ENCODE results near the gene HPN. TPM values are rescaled to one million over a fixed set of nuclear protein-coding genes. Genes with fewer than 3 reads are reported as not detected.

HPN gene
- total and polyA plus RNA-seq, 2 of the 13 experiments (the other 11 are each of a cell fraction or from before 2014, with no cell fraction given): 46.7 to 261 TPM

DNA sequence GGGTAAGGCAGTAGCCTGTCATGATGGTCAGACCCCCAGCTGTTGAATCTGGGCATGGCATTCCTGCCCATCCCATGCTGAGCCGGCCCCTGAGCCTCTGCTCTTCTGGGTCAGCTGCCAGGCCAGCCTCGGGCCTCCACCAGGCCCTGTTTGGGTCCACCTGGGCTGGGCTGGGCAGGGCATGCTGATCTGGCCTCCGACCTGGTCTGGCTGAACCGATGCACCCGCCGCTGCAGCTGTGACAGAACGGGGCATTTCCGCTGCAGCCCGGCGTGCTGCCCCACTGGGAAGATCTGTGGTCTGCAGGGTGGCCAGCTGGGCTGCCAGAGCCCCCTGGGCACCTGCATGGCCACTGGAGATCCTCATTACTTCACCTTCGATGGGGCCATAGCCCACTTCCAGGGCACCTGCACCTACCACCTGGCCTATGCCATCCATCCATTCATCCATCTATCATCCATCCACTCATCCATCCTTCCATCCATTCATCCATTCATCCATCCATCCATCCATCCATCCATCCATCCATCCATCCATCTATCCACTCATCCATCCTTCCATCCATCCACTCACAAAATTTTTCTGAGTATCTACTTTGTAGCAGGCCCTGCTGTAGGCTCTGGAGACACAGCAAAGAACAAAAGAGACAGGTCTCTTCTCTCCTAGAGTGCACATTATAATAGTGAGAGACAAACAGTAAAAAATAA lies 52.6 kb downstream of the HPN start:
- no peaks in the 10 kb centered on the region for H3K9me3 ChIP-seq (ENCODE audit: low read length)
- H3K27ac ChIP-seq (ENCODE audit: extremely low read length, insufficient read depth, low read length): no peak overlapping the region
- WGBS (ENCODE audit: low lambda C conversion rate): 55% methylated on average over 1 of the region's 11 CpGs
- POLR2A ChIA-PET: no interaction called here
- in situ Hi-C loops (cut with HindIII; ENCODE audit: extremely low pct_ligation_motif_present, low pct_unique_long_range_greater_than_20kb): no loop called here
- no peaks in the 10 kb centered on the region for H3K36me3 ChIP-seq (replicated peaks in 1 of 2; ENCODE audit: control insufficient read depth in 1 of 2, insufficient read depth in 2 of 2, low read length in 2 of 2)
- no peak for FAIRE-seq
- no peak for ATAC-seq
- no peaks in the 10 kb centered on the region for H3K79me2 ChIP-seq (ENCODE audit: insufficient read depth, low read length)
- CTCF ChIA-PET (ENCODE audit: low intra/inter-chr PET ratio, low total read pairs): no interaction called here
- H3K4me1 ChIP-seq (ENCODE audit: insufficient read depth, low read length): peaks cover 28% of the 10 kb centered on the region
- no peak overlapping the region for H3K4me2 ChIP-seq (ENCODE audit: low read depth, low read length)
- no peak for DNase-seq (ENCODE audit: low spot score)
- no peak overlapping the region for H2AFZ ChIP-seq (ENCODE audit: low read length)
- no peak overlapping the region for H3K9ac ChIP-seq (ENCODE audit: insufficient read depth, low read depth, low read length)
- no TSS peak for BruUV-seq (replicated peaks)
- TF ChIP-seq CC2D1A (CRISPR knock-in tag; IDR thresholded peaks at IDR 0.05) (no peak), HNF4A (CRISPR knock-in tag; IDR thresholded peaks at IDR 0.05) (no peak), JARID2 (CRISPR knock-in tag; IDR thresholded peaks at IDR 0.05; ENCODE audit: insufficient replicate concordance) (no peak)
- TF ChIP-seq, protein P1, sequence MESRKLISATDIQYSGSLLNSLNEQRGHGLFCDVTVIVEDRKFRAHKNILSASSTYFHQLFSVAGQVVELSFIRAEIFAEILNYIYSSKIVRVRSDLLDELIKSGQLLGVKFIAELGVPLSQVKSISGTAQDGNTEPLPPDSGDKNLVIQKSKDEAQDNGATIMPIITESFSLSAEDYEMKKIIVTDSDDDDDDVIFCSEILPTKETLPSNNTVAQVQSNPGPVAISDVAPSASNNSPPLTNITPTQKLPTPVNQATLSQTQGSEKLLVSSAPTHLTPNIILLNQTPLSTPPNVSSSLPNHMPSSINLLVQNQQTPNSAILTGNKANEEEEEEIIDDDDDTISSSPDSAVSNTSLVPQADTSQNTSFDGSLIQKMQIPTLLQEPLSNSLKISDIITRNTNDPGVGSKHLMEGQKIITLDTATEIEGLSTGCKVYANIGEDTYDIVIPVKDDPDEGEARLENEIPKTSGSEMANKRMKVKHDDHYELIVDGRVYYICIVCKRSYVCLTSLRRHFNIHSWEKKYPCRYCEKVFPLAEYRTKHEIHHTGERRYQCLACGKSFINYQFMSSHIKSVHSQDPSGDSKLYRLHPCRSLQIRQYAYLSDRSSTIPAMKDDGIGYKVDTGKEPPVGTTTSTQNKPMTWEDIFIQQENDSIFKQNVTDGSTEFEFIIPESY (CRISPR knock-in tag; IDR thresholded peaks at IDR 0.05): no peak
- intact Hi-C loops (cut with micrococcal nuclease; ENCODE audit: unreplicated experiment): no loop called here
- no peaks in the 10 kb centered on the region; a peak in 1 of 5 replicates for H3K27me3 ChIP-seq (ENCODE audit: control insufficient read depth in 1 of 2, insufficient read depth in 2 of 2, low read length in 2 of 2)
- no peak overlapping the region for H3K4me3 ChIP-seq (replicated peaks in 1 of 3; ENCODE audit: insufficient read depth in 1 of 3, low read depth in 2 of 3, low read length in 3 of 3)
- no peaks in the 10 kb centered on the region for H4K20me1 ChIP-seq (ENCODE audit: insufficient read depth, low read length)

DNA sequence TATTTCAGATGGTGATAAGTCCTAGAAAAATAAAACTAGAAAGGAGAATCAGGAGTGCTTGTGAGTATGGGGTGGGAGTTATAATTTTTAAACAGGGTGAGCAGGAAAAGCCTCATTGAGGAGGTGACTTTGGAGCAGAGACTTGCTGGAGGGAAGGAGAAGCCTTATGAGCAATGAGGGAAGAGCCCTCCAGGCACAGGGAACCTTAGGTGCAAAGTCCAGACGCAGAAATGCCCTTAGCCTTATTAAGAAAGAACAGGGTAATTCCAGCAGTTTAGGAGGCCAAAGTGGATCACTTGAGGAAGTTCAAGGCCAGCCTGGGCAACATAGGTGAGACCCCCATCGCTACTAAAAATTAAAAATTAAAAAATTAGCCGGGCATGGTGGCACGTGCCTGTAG lies 53.1 kb downstream of the HPN start:
- BruUV-seq (replicated peaks): no TSS peak
- no peak overlapping the region for H3K27ac ChIP-seq (ENCODE audit: extremely low read length, insufficient read depth, low read length)
- FAIRE-seq (no peak), DNase-seq (ENCODE audit: low spot score) (no peak), ATAC-seq (no peak)
- in situ Hi-C loops (cut with HindIII; ENCODE audit: extremely low pct_ligation_motif_present, low pct_unique_long_range_greater_than_20kb) (no loop called here), intact Hi-C loops (cut with micrococcal nuclease; ENCODE audit: unreplicated experiment) (no loop called here)
- H3K9me3 ChIP-seq (ENCODE audit: low read length): no peaks in the 10 kb centered on the region
- H4K20me1 ChIP-seq (ENCODE audit: insufficient read depth, low read length): no peaks in the 10 kb centered on the region
- H3K27me3 ChIP-seq (ENCODE audit: control insufficient read depth in 1 of 2, insufficient read depth in 2 of 2, low read length in 2 of 2): no peaks in the 10 kb centered on the region; a peak in 1 of 5 replicates
- CTCF ChIA-PET (ENCODE audit: low intra/inter-chr PET ratio, low total read pairs): no interaction called here
- peaks cover 33% of the 10 kb centered on the region for H3K4me1 ChIP-seq (ENCODE audit: insufficient read depth, low read length)
- 40% methylated on average over 4 of the region's 4 CpGs for WGBS (ENCODE audit: low lambda C conversion rate)
- H2AFZ ChIP-seq (ENCODE audit: low read length): no peak overlapping the region
- H3K4me2 ChIP-seq (ENCODE audit: low read depth, low read length): no peak overlapping the region
- POLR2A ChIA-PET: no interaction called here
- H3K9ac ChIP-seq (ENCODE audit: insufficient read depth, low read depth, low read length): no peak overlapping the region
- no peaks in the 10 kb centered on the region for H3K79me2 ChIP-seq (ENCODE audit: insufficient read depth, low read length)
- no peaks in the 10 kb centered on the region for H3K36me3 ChIP-seq (replicated peaks in 1 of 2; ENCODE audit: control insufficient read depth in 1 of 2, insufficient read depth in 2 of 2, low read length in 2 of 2)
- no peak overlapping the region for H3K4me3 ChIP-seq (replicated peaks in 1 of 3; ENCODE audit: insufficient read depth in 1 of 3, low read depth in 2 of 3, low read length in 3 of 3)
- no peak for TF ChIP-seq KAT8 (CRISPR knock-in tag; IDR thresholded peaks at IDR 0.05)
- TF ChIP-seq, protein P2, sequence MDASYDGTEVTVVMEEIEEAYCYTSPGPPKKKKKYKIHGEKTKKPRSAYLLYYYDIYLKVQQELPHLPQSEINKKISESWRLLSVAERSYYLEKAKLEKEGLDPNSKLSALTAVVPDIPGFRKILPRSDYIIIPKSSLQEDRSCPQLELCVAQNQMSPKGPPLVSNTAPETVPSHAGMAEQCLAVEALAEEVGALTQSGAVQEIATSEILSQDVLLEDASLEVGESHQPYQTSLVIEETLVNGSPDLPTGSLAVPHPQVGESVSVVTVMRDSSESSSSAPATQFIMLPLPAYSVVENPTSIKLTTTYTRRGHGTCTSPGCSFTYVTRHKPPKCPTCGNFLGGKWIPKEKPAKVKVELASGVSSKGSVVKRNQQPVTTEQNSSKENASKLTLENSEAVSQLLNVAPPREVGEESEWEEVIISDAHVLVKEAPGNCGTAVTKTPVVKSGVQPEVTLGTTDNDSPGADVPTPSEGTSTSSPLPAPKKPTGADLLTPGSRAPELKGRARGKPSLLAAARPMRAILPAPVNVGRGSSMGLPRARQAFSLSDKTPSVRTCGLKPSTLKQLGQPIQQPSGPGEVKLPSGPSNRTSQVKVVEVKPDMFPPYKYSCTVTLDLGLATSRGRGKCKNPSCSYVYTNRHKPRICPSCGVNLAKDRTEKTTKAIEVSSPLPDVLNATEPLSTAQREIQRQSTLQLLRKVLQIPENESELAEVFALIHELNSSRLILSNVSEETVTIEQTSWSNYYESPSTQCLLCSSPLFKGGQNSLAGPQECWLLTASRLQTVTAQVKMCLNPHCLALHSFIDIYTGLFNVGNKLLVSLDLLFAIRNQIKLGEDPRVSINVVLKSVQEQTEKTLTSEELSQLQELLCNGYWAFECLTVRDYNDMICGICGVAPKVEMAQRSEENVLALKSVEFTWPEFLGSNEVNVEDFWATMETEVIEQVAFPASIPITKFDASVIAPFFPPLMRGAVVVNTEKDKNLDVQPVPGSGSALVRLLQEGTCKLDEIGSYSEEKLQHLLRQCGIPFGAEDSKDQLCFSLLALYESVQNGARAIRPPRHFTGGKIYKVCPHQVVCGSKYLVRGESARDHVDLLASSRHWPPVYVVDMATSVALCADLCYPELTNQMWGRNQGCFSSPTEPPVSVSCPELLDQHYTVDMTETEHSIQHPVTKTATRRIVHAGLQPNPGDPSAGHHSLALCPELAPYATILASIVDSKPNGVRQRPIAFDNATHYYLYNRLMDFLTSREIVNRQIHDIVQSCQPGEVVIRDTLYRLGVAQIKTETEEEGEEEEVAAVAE (CRISPR knock-in tag; IDR thresholded peaks at IDR 0.05; ENCODE audit: borderline replicate concordance): no peak
- TF ChIP-seq ZC3H13 (CRISPR knock-in tag; IDR thresholded peaks at IDR 0.05): no peak
- no peak for TF ChIP-seq ZNF431 (CRISPR knock-in tag; IDR thresholded peaks at IDR 0.05; ENCODE audit: borderline replicate concordance, low read depth)
- no peak for TF ChIP-seq HMG20B (CRISPR knock-in tag; conservative IDR thresholded peaks at IDR 0.05)
- no peak for TF ChIP-seq TEAD3 (CRISPR knock-in tag; optimal IDR thresholded peaks at IDR 0.05; ENCODE audit: borderline replicate concordance)
- no peak for TF ChIP-seq NONO (IDR thresholded peaks at IDR 0.05)
- TF ChIP-seq NONO (CRISPR knock-in tag; conservative IDR thresholded peaks at IDR 0.05): no peak
- TF ChIP-seq KMT2A (CRISPR knock-in tag; IDR thresholded peaks at IDR 0.05): no peak
